Renal cortical epithelial cell (primary cell): ENCODE results near the gene EFTUD2. TPM values are rescaled to one million over a fixed set of nuclear protein-coding genes. Genes with fewer than 3 reads are reported as not detected.
A peak's percentile ranks its signal among the peaks of the same experiment; 100 is the strongest.

Experiments
- DNase-seq: peaks from one replicate; pipeline ENCODE4 v3.0.0-alpha.2; 2011; ENCODE audit warnings: low read depth
- total RNA-seq: library from RNA; depleted of rRNA; stranded (reverse); fragments of >200 nt; gene quantifications from 2 replicates; pipeline ENCODE4 v1.2.3, GENCODE V29; 2014

The EFTUD2 gene
- total RNA-seq, 1 donor from 2014 or later, result 276 TPM

DNA sequence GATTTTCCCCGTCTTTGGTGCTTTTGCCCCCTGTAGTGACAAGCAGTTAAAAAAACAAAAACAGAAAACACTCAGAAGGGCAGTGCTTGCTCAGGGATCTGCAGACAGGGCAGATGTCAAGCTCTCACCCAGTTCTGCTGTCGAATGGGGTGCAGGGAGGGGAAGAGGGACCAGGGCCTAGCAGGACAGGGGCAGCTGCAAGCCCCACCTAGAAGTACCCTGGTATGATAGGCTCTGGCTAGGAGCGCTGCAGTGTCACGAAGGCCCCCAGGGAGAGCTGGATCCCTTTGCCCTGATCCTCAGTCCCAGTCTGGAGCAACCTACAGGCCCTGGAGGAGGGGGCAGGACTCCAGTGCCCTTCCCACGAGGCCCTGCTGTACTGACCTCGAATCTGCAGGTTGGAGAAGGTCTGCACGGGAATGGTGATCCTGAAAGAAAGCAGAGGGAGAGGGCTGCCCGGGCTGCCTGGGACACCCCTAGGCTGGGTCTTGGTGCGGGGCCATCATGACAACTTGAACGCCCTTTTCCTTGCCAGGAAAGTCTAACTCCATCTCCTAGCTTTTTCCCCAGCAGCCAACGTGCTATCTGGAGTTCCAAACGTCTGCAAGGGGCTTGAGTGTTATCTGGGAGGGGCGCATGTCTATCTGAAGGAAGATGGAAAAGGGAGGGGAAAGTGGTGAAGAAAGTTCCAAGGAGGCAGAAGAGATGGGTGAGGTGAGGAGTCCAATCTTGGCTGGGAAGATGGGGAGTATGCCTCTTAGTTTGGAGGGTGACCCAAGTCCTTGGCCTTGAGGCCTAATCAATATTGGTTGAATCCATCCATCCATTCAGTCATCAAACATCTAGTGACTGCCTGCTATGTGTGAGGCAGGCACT lies 11.2 kb upstream of the EFTUD2 start:
- no peak for DNase-seq

DNA sequence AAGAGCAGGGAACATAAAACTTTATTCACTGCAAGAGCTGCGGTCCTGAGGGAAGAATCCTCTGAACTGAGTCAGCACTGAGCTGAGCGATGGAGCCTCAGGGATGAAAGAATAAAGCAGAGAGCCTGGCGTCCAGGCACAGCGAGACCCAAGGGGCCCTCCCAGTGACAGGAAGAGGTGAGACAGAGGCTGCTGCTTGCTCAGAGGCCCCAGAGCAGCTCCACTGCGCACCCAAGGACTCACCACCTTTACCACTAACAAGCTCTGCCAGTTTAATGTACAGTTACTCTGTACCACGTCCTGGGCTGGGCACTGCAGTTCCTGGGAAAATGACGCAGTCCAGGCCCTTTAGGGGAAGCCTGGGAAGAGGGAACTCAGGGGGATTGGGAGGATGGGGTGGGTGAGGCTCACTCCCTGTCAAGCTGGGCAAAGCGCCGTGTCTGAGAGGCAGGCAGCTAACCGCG lies 10.5 kb upstream of the EFTUD2 start:
- peak; percentile 91 for DNase-seq

- no peak for DNase-seq
Observed at GRCh38 chr17:44908761-44909326, 9.6 kb upstream of the EFTUD2 start.

- DNase-seq, result no peak
Observed at GRCh38 chr17:44907729-44908470, 8.7 kb upstream of the EFTUD2 start.

- DNase-seq, result no peak
Observed at GRCh38 chr17:44906763-44907728, 7.8 kb upstream of the EFTUD2 start.

- DNase-seq, result peak; percentile 85
Observed at GRCh38 chr17:44906010-44906646, 6.9 kb upstream of the EFTUD2 start.

- DNase-seq, result no peak
Observed at GRCh38 chr17:44905006-44906000, 6.1 kb upstream of the EFTUD2 start.

DNA sequence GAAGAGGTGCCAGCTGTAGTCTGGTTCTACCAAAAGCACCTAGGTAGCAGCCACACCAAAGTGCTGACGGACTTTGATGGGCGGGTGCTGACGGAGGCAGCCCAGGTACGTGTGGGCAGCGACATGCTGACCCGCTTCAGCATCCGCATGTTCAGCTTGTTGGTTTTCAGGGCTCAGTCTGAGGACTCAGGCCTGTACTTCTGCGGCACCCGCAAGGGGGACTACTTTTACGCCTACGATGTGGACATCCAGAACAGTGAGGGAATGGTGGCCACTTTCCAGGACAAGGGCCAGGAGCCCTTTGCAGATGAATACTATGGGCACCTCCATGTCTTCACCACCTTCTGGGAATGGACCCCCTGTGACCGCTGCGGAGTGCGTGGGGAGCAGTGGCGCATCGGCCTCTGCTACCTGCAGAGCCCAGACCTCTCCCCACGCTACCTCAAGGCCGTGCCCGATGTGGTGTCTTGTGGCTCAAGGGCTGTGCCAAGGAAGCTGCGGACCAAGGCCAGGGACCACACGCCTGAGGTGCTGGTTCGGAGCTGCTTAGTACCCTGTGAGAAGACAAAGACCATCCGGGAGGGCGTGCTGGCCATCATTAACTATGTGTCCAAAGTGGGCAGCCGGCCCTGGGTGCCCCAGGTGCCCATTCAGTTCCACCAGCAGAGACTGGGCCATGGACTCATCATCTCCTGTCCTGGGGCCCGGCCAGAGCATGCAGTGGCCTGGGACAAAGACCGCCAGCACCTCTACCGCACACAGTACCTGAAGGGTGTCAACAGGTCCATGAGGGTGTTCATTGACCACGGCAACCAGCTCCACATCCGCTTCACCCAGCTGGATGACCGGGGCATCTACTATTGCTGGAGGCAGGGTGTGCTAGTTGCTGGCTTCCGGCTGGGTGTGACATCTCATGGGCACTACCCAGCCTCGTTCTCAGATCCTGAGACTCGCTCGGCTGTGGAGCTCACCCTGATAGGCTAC lies 5.0 kb upstream of the EFTUD2 start:
- no peak for DNase-seq

DNA sequence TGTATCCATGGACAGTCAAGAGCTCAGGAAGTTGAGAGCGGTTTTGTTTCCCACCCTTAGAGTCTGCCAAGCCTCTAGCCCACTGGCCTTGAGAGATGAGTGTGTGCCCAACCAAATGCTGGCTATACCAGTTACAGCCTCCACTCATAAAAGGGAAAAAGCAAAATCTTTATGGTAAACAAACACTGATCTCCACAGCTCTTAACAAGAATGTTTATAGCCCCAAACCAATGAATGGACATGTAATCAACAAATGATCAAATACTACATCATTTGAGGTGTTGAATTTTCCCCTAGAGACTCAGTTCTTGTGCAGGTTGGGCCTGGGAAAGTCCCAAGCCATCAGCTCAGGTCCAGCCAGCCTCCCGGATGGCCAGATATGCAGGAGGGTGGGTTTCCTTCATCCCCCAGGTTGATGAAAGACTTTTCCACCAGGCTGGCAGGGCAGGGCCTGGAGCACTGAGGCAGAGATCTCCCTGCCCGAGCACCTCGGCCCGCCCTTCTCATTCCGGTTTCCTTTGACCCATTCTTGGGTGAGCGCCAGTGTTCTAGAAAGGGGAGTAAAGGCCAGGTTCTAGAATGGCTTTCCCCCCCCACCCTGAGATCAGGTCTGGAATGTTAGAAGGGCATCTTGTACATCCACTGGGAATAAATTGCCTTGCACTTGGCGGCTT lies 3.9 kb upstream of the EFTUD2 start:
- DNase-seq, result no peak

DNA sequence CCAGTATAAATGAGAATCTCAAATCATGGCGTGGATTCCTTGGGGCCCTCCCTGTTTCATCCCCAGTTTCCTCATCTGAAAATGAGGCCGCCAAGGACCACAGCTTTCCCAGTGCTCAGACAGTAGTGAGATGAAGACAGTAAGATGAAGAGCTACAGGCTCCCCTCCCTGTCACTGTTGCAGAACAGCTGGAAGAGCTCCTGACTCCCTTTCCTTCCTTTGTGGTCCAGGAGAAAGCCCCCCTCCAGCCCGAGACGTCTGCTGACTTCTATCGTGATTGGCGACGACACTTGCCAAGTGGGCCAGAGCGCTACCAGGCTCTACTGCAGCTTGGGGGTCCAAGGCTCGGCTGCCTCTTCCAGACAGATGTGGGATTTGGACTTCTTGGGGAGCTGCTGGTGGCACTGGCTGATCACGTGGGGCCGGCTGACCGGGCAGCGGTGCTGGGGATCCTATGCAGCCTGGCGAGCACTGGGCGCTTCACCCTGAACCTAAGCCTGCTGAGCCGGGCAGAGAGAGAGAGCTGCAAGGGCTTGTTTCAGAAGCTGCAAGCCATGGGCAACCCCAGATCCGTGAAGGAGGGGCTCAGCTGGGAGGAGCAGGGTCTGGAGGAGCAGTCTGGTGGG lies 3.0 kb upstream of the EFTUD2 start:
- no peak for DNase-seq

DNA sequence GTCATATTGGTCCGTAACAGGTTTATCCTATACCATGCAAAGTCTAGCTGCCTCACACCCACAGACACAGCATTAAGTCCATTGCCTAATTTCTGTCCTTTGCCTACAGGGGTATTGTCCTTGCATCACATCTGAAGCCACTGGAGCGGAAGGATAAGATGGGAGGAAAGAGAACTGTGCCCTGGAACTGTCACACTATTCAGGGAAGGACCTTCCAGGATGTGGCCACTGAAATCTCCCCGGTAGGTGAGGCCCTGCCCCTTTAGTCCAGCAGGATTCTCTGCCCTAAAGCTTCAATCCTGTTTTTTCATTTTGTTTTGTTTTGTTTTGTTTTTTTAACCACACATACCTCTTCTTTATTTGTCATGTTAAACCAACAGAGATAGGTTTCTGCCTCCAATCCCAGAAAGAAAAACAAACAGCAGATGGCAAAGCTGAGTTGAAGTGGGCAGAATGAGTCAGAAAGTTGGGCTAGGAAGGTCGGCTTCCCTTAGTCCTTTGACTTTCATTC lies 2.2 kb upstream of the EFTUD2 start:
- peak; percentile 86 for DNase-seq

DNA sequence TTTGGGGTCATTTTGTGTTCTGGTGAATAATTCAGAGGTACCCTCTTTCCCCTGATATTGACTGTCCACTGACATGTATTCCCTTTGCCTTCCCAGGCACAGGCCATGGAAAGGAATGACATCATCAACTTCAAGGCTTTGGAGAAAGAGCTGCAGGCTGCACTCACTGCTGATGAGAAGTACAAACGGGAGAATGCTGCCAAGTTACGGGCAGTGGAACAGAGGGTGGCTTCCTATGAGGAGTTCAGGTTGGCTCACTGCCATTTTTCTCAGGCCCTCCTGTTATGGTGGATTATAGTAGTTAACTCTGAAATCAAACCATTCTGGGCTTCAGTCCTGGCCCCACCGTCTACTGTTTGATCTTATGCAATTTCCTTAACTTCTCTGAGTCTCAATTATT lies 1.6 kb upstream of the EFTUD2 start:
- DNase-seq, result peak; percentile 78

GRCh38 chr17:44898768-44899073 lies 524 bp downstream of the EFTUD2 start:
- no peak for DNase-seq

DNA sequence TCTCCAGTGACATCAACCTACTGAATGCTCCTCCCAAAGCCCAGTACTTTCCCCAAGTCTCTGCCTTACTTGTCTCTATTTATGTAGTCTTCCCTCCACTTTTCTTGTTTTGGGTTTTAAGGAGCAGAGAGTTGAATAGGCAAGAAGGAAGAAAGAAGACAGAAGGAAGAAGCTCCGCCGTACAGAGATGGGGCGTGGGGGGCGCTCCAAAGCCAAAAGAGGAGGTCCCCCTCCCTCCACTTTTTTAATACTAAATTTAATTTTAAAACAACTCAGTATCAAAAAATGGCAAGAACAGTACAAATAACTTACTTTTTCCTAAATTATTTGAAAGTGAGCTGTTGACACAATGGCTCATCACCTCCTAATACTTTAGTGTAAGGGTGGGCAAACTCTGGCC lies 4.6 kb downstream of the EFTUD2 start:
- no peak for DNase-seq

GRCh38 chr17:44892250-44892649 lies 7.0 kb downstream of the EFTUD2 start:
- no peak for DNase-seq

GRCh38 chr17:44889003-44889402 lies 10.2 kb downstream of the EFTUD2 start:
- DNase-seq, result no peak
